Neuron (in vitro differentiated cells): Measurements from ENCODE around the gene CUEDC1.

Experiments
- H2AFZ ChIP-seq: one replicate; pipeline ENCODE4 v1.6.1; 2013; ENCODE audit warnings: low read depth, mild to moderate bottlenecking, inconsistent platforms, low read length, moderate library complexity
- H3K27me3 ChIP-seq: one replicate; pipeline ENCODE4 v1.6.1; 2013; ENCODE audit warnings: low read length; ENCODE audit not compliant: insufficient read depth
- H3K36me3 ChIP-seq: one replicate; pipeline ENCODE4 v1.6.1; 2013; ENCODE audit warnings: low read length; ENCODE audit not compliant: insufficient read depth
- H3K4me1 ChIP-seq: one replicate; pipeline ENCODE4 v1.6.1; 2013; ENCODE audit warnings: low read length; ENCODE audit not compliant: insufficient read depth
- H3K4me3 ChIP-seq: 2 replicates; pipeline ENCODE4 v1.5.1; 2013; ENCODE audit warnings: mild to moderate bottlenecking, low read length, moderate library complexity
- H3K9me3 ChIP-seq: one replicate; pipeline ENCODE4 v1.6.1; 2013; ENCODE audit warnings: low read length

The CUEDC1 gene

DNA sequence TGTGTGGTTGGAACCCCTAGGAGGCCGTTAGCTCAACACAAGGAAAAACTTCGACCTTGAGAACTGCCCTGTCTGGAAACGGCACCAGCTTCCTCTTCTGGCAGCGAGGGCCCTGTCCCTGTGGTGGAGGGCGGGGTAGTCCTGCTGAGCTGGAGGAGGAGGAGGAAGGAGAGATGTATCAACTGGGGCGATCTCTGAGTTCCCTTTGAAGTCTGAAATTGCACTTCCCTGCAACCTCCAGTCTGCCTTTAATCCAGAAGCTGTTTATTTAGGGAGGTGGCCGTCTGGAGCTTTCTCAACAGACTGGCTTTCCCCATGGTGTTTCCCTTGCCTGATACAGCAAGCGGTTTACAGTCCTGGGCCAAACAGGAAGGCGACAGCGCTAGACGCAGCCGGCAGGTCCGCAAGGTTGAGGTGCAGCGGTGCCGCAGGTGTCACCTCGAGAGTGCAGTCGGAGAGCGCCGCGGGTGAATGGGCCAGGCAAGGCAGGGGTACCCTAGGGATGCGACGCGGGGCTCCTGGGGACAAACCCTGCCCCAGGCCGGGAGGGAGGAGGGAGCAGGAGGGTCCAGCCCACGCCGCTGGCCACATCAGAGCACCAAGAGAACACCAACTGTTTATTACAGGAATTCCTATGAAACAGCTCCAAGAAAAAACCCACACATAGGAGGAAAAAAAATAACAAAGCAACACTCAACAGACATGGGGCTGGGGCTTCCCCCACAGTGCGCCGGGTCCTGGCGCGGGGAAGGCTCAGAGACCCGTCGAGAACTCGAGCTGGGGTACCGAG lies 94.0 kb downstream of the CUEDC1 start:
- peaks cover 17% of the 10 kb centered on the region for H3K36me3 ChIP-seq
- H3K9me3 ChIP-seq = no peaks in the 10 kb centered on the region
- no peaks in the 10 kb centered on the region for H3K27me3 ChIP-seq

DNA sequence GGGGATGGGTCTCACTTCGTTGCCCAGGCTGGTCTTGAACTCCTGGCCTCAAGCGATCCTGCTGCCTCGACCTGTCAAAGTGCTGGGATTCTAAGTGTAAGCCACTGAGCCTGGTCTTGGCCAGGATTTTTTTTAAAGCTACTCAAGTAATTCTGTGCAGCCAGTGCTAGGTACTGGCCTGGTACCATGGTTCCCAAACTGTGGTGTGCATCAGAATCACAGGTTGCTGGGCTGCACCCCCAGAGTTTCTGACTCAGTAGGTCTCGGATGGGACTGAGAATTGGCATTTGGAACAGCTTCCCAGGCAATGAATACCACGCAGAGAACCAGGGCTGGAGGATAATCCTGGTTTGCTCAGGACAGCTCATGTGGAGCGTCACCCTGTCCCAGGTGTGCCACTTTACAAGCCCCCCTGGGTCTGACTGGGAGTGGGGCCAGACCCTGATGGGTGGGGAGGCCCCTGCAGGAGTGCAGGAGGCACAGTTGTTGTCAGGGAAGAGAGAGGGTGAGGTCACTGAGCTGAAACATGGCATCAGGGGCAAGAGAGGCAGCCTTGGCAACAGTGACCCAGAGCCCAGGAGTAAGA lies 94.7 kb downstream of the CUEDC1 start:
- H3K9me3 ChIP-seq = no peaks in the 10 kb centered on the region
- H3K36me3 ChIP-seq = peaks cover 14% of the 10 kb centered on the region
- H3K4me3 ChIP-seq = no peak overlapping the region
- H3K27me3 ChIP-seq = no peaks in the 10 kb centered on the region
- H3K4me1 ChIP-seq = no peaks in the 10 kb centered on the region
- H2AFZ ChIP-seq = no peak overlapping the region

More for the DNA sequence above, 94.0 kb downstream of the CUEDC1 start:
- no peaks in the 10 kb centered on the region for H3K4me1 ChIP-seq
- H3K4me3 ChIP-seq = no peak overlapping the region
- H2AFZ ChIP-seq = no peak overlapping the region

DNA sequence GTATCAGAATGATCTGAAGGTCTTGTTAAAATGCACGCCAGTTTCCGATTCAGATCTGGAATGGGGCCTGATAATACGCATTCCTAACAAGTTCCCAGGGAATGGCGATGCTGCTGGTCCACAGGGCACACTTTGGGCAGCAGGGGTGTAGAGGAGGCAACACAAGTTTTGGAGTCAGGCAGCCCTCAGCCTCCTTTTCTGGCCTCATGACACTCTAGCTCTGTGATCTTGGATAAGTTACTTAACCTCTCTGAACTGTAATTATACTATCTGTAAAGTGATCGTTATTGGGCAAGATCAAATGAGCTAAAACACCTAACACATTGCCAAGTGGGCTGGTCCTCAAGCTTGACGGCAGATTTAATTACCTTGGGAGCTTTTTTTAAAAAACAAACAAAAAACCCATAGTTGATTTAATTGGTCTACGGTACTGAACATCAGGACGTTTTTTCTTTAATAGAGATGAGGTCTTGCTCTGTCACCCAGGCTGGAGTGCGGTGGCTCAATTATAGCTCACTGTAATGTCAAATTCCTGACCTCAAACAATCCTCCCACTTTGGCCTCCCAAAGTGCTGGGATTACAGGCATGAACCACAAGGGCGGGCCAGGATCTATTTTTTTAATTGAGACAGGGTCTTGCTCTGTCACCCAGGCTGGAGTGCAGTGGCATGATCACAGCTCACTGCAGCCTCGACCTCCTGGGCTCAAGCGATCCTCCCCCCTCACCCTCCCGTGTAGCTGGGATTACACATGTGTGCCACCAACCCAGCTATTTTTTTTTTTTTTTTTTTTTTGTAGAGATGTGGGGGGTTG lies 95.4 kb downstream of the CUEDC1 start:
- H3K36me3 ChIP-seq = peaks cover 14% of the 10 kb centered on the region
- H2AFZ ChIP-seq = no peak overlapping the region
- H3K9me3 ChIP-seq = no peaks in the 10 kb centered on the region
- no peaks in the 10 kb centered on the region for H3K4me1 ChIP-seq
- no peaks in the 10 kb centered on the region for H3K27me3 ChIP-seq
- H3K4me3 ChIP-seq = no peak overlapping the region

DNA sequence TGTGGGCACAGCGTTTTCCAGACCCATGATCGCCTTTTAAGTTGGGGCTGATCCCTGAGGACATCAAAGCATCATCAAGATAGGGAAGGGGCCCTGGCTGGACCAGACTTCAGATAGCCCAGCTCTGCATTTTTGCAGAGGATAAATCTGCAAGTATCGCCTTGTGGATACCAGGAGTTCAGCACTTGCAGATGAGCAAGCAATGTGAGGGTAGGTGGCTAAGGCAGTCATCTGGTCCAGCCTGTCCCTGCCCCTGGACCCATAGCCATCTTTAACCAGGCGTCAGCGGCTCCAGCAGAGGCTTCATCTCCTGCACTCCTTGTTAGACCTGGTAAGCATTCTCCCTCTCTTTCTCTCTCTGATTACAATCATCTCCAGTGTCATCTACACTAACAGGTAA lies 96.4 kb downstream of the CUEDC1 start:
- Histone ChIP-seq H3K27me3 (no peaks in the 10 kb centered on the region), H3K4me1 (no peaks in the 10 kb centered on the region), H2AFZ (no peak overlapping the region), H3K9me3 (no peaks in the 10 kb centered on the region), H3K36me3 (peaks cover 11% of the 10 kb centered on the region), H3K4me3 (no peak overlapping the region)

DNA sequence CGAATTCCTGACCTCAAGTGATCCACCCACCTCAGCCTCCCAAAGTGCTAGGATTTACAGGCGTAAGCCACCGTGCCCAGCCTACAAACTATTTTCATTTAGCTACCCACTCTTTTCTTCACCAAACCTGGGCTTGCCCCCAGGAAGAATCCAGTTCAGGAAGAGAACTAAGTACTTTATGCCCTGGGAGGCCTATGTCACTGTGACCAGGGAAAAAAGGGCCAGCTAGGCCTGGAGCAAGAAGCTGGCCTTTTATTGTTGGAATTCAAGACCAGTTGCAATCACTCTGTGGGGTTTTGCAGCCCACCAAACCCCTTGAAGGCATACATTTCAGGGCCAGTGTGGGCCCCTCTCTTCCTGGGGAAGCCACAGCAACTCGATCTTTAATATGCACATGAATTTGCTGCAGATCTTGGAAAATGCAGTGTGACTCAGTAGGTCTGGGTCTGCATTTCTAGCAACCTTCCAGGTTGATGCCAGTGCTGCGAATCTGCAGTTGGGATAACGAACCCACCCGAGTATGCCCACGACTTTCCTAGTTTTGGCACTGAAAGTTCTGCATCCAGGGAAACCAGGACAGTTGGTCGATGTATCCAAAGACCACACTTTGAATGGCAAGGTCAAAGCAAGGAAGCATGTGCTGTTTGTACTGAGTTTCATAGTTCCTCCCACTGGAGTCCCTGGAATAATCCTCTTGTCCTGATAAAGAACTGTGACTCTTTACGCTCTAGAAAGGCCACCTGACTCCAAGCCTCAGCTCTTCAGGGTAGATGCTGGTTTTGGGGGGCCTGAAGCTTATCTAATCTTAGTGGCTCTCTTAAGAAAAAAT lies 98.2 kb downstream of the CUEDC1 start:
- Histone ChIP-seq H3K27me3 (no peaks in the 10 kb centered on the region), H3K9me3 (no peaks in the 10 kb centered on the region), H3K36me3 (peaks cover 5% of the 10 kb centered on the region), H3K4me1 (no peaks in the 10 kb centered on the region), H2AFZ (no peak overlapping the region), H3K4me3 (no peak overlapping the region)

DNA sequence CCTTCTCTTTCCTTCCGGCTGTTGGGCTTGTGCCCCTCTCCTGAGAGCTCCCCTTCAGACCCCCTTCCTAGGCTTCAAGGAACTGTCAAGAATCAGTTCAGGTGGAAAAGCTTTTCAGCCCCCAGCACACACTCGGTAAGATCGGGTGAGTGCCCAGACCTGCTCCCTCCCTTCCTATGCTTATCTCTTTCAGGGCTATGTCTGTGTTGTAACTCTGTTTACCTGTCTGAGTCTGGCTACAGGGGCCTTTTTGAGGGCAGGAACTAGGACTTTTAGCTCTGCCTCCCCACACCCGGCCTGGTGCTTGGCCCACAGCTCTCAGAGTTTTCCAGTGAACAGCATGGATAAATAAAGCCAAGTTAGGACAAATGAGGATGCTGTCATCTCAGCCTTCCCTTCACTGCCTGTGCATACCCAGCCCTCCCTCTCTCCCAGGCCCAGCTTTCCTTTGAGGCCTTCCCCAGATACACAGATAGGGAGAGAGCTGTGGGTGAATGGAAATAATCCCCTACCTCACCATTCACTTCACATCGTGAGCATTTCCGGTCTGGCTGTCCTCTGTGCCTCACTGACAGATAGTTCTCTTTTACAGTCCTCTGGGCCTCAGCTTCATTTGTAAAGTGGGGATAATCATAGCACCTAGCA lies 99.7 kb downstream of the CUEDC1 start:
- Histone ChIP-seq H2AFZ (no peak overlapping the region), H3K36me3 (peaks cover 3% of the 10 kb centered on the region), H3K4me3 (no peak overlapping the region), H3K4me1 (peaks cover 7% of the 10 kb centered on the region), H3K9me3 (no peaks in the 10 kb centered on the region), H3K27me3 (no peaks in the 10 kb centered on the region)

DNA sequence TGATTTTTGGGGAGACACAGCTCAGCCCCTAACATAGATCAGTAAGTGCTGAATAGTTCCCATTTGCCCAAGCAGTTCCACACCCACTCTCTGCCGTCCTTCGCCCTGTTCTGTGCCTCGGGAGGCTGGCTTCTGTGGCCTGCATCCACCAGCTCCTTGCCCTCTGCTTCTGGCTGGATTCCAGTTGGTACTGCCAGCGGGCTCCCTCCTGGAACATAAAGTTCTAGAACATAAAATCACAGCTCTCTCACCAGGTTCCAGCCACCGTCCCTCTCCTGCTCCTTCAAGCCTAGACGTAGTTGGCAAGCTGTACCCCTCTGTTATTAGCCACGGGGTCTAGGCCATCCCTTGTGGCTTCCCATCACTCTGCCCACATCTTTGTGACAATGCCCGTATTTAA lies 101.5 kb downstream of the CUEDC1 start:
- Histone ChIP-seq H3K9me3 (no peaks in the 10 kb centered on the region), H3K4me1 (peaks cover 14% of the 10 kb centered on the region), H3K4me3 (no peak overlapping the region), H3K36me3 (no peaks in the 10 kb centered on the region), H2AFZ (no peak overlapping the region), H3K27me3 (no peaks in the 10 kb centered on the region)

DNA sequence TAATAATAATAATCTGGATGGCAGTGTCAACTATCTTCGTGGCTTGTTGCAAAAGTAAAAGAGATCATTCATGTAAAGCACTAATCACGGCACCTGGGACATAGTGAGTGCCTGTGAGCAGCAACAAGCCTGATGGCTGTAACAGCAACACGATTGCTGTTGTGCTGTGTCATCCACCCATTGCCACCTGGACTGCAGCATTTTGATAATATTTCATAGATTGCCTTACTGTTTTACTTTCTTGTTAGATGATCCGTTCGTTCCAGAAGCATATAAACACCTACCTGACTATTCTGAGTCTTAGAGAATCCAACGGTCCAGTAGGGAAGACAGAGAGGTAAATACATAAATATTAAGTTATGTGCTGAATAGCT lies 102.3 kb downstream of the CUEDC1 start:
- Histone ChIP-seq H3K27me3 (no peaks in the 10 kb centered on the region), H3K4me3 (no peak overlapping the region), H3K9me3 (no peaks in the 10 kb centered on the region), H2AFZ (no peak overlapping the region), H3K36me3 (peaks cover 2% of the 10 kb centered on the region), H3K4me1 (peaks cover 16% of the 10 kb centered on the region)

DNA sequence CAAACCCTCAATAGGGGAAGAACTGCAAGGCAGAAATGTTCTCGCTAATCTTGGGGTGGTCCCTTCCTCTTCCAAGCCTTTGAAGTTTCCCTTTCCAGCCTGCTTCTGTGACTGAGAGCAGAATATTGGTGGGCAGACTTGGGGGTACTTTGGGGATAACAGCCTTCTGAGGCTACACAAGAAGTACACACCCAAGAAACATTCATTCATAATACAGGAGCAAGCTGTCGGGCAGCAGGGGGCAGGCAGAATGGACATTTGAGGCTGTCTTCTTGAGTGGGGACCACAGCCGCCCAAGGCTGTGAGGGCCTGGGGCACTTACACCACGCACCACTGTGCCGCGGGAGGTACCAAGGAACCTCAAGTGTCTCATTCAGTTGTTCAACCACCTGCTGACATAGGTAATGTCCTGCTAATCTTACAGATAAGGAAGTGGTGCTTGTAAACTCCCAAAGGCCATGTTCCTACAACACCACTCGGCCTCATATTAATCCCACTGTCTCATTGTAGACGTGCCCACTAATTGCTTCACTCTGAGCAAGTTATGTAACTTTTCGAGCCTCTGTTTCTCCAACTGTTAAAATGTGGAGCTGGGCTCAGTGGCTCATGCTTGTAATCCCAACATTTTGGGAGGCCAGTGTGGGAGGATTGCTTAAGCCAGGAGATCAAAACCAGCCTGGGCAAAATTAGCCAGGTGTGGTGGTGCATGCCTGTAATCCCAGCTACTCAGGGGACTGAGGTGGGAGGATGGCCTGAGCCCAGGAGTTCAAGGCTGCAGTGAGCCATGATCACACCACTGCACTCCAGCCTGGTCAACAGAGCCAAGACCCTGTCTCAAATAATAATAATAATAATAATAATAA lies 102.9 kb downstream of the CUEDC1 start:
- peaks cover 3% of the 10 kb centered on the region for H3K36me3 ChIP-seq
- H3K4me3 ChIP-seq = no peak overlapping the region
- H3K27me3 ChIP-seq = no peaks in the 10 kb centered on the region
- no peak overlapping the region for H2AFZ ChIP-seq
- no peaks in the 10 kb centered on the region for H3K9me3 ChIP-seq
- H3K4me1 ChIP-seq = peaks cover 16% of the 10 kb centered on the region

DNA sequence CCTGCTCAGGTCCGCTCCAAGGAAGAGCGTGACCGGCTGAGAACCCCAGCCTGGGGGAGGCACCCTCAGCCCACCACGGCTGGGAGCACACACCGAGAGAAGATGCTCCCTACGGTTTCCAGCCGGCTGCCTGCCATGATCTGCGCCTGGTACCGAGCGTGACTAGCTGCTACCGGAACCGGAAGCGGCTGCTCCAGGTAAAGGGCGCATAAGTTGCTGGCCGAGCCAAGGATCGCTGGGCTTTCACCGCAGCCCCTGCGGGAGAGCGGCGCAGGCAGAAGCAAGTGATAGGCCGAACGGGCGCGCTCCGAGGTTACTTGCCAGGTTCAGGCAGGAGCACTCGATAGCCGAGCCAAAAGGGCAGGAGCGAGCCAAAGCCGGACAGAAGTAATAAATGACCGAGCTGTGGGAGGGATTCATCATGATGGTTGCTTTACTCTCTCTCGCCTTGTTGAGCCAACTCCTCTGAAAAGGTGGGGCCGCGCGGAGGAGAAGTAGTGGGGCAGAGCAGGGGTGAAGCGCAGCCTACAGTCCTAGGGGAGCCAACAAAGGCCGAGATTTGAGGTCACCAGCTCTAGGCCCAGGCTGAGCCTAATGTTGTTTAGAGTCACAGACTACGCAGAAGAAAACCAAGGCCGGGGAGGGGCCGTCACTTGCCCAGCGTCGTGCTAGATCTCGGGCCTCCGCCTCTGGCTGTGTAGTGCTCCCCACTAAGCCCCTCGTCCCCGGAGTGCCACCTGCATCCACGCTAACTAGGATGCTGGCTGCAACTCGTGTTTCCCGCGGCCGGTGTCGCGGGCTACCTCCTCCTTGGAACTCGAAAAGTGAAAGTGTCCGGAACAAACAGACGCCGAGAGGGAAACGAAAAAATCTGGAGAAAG lies 105.1 kb downstream of the CUEDC1 start, which contains the start of gene MRPS23:
Gene MRPS23 (minus strand): TSS at position 171 of the 881 bp plus-strand sequence. CDS start 34 bp downstream, at position 137.
- Histone ChIP-seq H2AFZ (peak within 1 kb of the TSS; percentile 31), H3K27me3 (no peaks in the 10 kb centered on the region), H3K36me3 (peaks cover 9% of the 10 kb centered on the region), H3K4me3 (peak within 1 kb of the TSS; percentile 87), H3K4me1 (peaks cover 16% of the 10 kb centered on the region), H3K9me3 (no peaks in the 10 kb centered on the region)
